Lung (tissue), 12 donors: Measurements from ENCODE around the gene GHR. TPM values are rescaled to one million over a fixed set of nuclear protein-coding genes. Genes with fewer than 3 reads are reported as not detected.

ENCODE experiments used
- ATAC-seq: fragments of 200-7000 bp; cut with Tn5 transposase; one replicate; pipeline ENCODE4 v1.9.1; 2020; ENCODE audit warnings: moderate number of reproducible peaks; ENCODE audit not compliant: insufficient read depth, low FRiP score
- DNase-seq, 3 donors: peaks; one replicate each; pipeline ENCODE4 v3.0.0-alpha.2; 2013 to 2017
- H3K27ac ChIP-seq, 2 donors: one replicate each; pipeline ENCODE4 v1.5.1; 2013; ENCODE audit warnings: mild to moderate bottlenecking in 2 of 2, moderate library complexity in 2 of 2, control low read depth in 1 of 2, inconsistent platforms in 1 of 2, low read depth in 1 of 2, low read length in 1 of 2
- H3K27me3 ChIP-seq, 3 donors: one replicate each; pipeline ENCODE4 v1.5.1; 2013; ENCODE audit warnings: low read length in 2 of 3; ENCODE audit not compliant: control insufficient read depth in 3 of 3, insufficient read depth in 3 of 3
- H3K36me3 ChIP-seq, 4 donors: one replicate each; pipeline ENCODE4 v1.5.1; 2013; ENCODE audit warnings: low read length in 4 of 4, mild to moderate bottlenecking in 1 of 4, moderate library complexity in 1 of 4; ENCODE audit not compliant: control insufficient read depth in 4 of 4, insufficient read depth in 4 of 4
- H3K4me1 ChIP-seq, 5 donors: one replicate each; pipeline ENCODE4 v1.5.1; 2013; ENCODE audit warnings: low read length in 5 of 5, mild to moderate bottlenecking in 2 of 5, moderate library complexity in 1 of 5; ENCODE audit not compliant: control insufficient read depth in 5 of 5, insufficient read depth in 5 of 5
- H3K4me3 ChIP-seq: one replicate; pipeline ENCODE4 v1.5.1; 2013; ENCODE audit warnings: mild to moderate bottlenecking, control low read depth, moderate library complexity
- H3K9ac ChIP-seq, 2 donors: one replicate each; pipeline ENCODE4 v1.5.1; 2013; ENCODE audit warnings: low read length in 2 of 2, control low read depth in 1 of 2; ENCODE audit not compliant: insufficient read depth in 1 of 2
- H3K9me3 ChIP-seq, 4 donors: one replicate each; pipeline ENCODE4 v1.5.1; 2013; ENCODE audit warnings: low read length in 3 of 4, mild to moderate bottlenecking in 1 of 4, moderate library complexity in 1 of 4; ENCODE audit not compliant: control insufficient read depth in 4 of 4, insufficient read depth in 3 of 4
- CTCF ChIP-seq: IDR thresholded peaks from 2 replicates; pipeline ENCODE4 v1.5.1; 2012; ENCODE audit warnings: mild to moderate bottlenecking; ENCODE audit errors: control extremely low read depth, extremely low read depth
- WGBS, 2 donors: extraction: QIAGEN DNeasy Blood & Tissue Kit; methylation state at CpG; one replicate each; pipeline ENCODE4 v1.1.7; 2013; 5-methylcytosine and 5-hydroxymethylcytosine counted together
- polyA plus RNA-seq, 2 donors: library from polyadenylated mRNA; stranded (reverse); fragments of 200-250 nt; gene quantifications; one replicate each; pipeline ENCODE4 v1.2.1, GENCODE V29; 2013
- total RNA-seq, 2 donors: library from RNA; depleted of rRNA in 1 of 2; stranded (reverse); fragments of >200 nt in 1 of 2; gene quantifications; one replicate each; pipeline ENCODE4 v1.2.1, GENCODE V29; 2014 to 2021
- donor health status: control.
- donor health status: control.
- donor health status: Bipolar disorder and iron deficiency.
- donor health status: healthy.
- donor health status: DM: yes; HTN: yes; CAD: no.

Gene GHR
- total and polyA plus RNA-seq, 4 donors: 0.98 to 23.8 (median 3.2) TPM

DNA sequence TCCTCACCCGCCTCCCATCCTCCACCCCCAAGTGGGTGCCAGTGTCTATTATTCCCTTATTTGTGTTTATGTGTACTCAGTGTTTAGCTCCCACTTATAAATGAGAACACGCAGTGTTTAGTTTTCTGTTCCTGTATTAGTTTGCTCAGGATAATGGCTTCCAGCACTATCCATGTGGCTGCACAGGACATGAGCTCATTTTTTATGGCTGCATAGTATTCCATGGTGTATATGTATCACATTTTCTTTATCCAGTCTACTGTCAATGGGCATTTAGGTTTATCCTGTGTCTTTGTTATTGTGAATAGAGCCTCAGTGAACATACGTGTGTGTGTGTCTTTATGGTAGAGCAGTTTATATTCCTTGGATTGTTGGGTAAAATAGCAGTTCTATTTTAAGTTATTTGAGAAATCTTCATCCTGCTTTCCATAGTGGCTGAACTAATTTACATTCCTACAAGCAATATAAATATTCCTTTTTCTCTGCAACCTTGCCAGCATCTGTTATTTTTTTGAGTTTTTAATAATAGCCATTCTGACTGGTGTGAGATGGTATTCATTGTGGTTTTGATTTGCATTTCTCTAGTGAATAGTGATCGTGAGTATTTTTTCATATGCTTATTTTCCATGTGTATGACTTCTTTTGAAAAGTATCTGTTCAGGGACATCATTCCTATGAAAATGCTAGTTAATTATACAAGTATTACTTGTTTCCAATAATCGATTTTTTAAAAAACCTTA is 169.3 kb downstream of the GHR start:
- TF ChIP-seq CTCF: no peak
- H3K27ac ChIP-seq: no peak overlapping the region
- H3K36me3 ChIP-seq: peaks cover 0 to under 1% (median 0%) of the 10 kb centered on the region in 4 donors
- H3K27me3 ChIP-seq: no peaks in the 10 kb centered on the region
- H3K9ac ChIP-seq: no peak overlapping the region
- H3K4me1 ChIP-seq: peaks cover 0 to 21% (median 12%) of the 10 kb centered on the region in 5 donors
- 92 to 97% methylated on average over 5 of the region's 5 CpGs for WGBS, 2 donors
- H3K4me3 ChIP-seq: no peak overlapping the region
- no peak for ATAC-seq
- H3K9me3 ChIP-seq: no peaks in the 10 kb centered on the region
- no peak for DNase-seq

GRCh38 chr5:42593591-42593990 is 170.4 kb downstream of the GHR start:
- Histone ChIP-seq H3K27ac (no peak overlapping the region), H3K9ac (no peak overlapping the region), H3K9me3 (no peaks in the 10 kb centered on the region), H3K4me1 (peaks cover 0 to 17% (median 16%) of the 10 kb centered on the region in 5 donors), H3K27me3 (no peaks in the 10 kb centered on the region), H3K4me3 (no peak overlapping the region), H3K36me3 (peaks cover 0 to 1% (median 0%) of the 10 kb centered on the region in 4 donors)
- DNase-seq: no peak
- no peak for ATAC-seq
- no peak for TF ChIP-seq CTCF

DNA sequence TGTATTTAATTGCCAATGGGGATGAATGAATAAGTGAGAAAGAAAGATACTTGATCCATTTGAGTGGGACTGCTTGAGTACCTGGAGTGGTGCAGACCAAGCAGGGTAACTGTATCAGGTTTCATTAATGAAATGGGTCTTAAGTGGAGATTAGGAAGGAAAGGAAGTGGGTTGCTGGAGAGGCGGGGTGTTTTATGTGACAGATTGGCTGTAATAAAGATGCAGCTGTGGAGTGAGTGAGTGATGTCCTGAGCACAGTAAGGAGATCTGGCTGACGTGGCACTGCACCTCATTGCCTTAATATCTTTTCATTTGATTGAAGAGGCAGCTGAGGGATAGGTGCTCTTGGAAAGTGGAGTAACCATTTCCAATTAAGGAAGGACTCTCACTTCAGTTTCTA is 172.4 kb downstream of the GHR start:
- DNase-seq: no peak
- Histone ChIP-seq H3K27ac (no peak overlapping the region), H3K27me3 (no peaks in the 10 kb centered on the region), H3K36me3 (peaks cover 0 to 1% (median 0%) of the 10 kb centered on the region in 4 donors), H3K9me3 (no peaks in the 10 kb centered on the region), H3K4me3 (no peak overlapping the region), H3K9ac (no peak overlapping the region), H3K4me1 (peaks cover 0 to 13% (median 12%) of the 10 kb centered on the region in 5 donors)
- TF ChIP-seq CTCF: no peak
- 41 to 50% methylated on average over 2 of the region's 2 CpGs for WGBS, 2 donors
- ATAC-seq: no peak

- ATAC-seq (no peak), DNase-seq (no peak)
- H3K36me3 ChIP-seq: peaks cover 0 to 1% (median 0%) of the 10 kb centered on the region in 4 donors
- H3K9me3 ChIP-seq: no peaks in the 10 kb centered on the region
- no peaks in the 10 kb centered on the region for H3K27me3 ChIP-seq
- peaks cover 0 to 11% (median 1%) of the 10 kb centered on the region in 5 donors for H3K4me1 ChIP-seq
- no peak overlapping the region for H3K27ac ChIP-seq
- H3K4me3 ChIP-seq: no peak overlapping the region
- no peak overlapping the region for H3K9ac ChIP-seq
- no peak for TF ChIP-seq CTCF
- 97% methylated on average over 1 of the region's 1 CpG for WGBS, 2 donors
Measured at GRCh38 chr5:42596817-42597216, 173.6 kb downstream of the GHR start.
